HEK293 (cell line): ENCODE data around the gene EYA2.

Source experiments
- MYNN ChIP-seq: fragments of 450-650 bp; formaldehyde crosslinking; IDR thresholded peaks from 2 replicates; pipeline ENCODE4 v1.5.1; 2016; ENCODE audit warnings: missing biosample characterization, missing genetic modification characterization, borderline replicate concordance
- ZFP37 ChIP-seq: fragments of 450-650 bp; formaldehyde crosslinking; IDR thresholded peaks from 2 replicates; pipeline ENCODE4 v1.5.1; 2016; ENCODE audit warnings: missing biosample characterization, missing genetic modification characterization
- ZNF24 ChIP-seq: fragments of 450-650 bp; formaldehyde crosslinking; IDR thresholded peaks from 2 replicates; pipeline ENCODE4 v1.5.1; 2016; ENCODE audit warnings: missing biosample characterization, missing genetic modification characterization
- ZNF274 ChIP-seq, 2 experiments: fragments of 200-500 bp in 1 of 2; fragments of 450-650 bp in 1 of 2; sonication (Bioruptor generic) in 1 of 2; formaldehyde crosslinking in 1 of 2; IDR thresholded peaks; 2 replicates each; pipeline versions ENCODE4 v1.5.1 to v1.6.1; 2014 to 2016; ENCODE audit warnings: borderline replicate concordance in 1 of 2, inconsistent platforms in 1 of 2, low read length in 1 of 2, missing biosample characterization in 1 of 2, missing genetic modification characterization in 1 of 2
- ZNF311 ChIP-seq: fragments of 450-650 bp; formaldehyde crosslinking; IDR thresholded peaks from 2 replicates; pipeline ENCODE4 v1.5.1; 2017; ENCODE audit warnings: missing biosample characterization, missing genetic modification characterization, borderline replicate concordance
- ZNF514 ChIP-seq: fragments of 450-650 bp; formaldehyde crosslinking; IDR thresholded peaks from 2 replicates; pipeline ENCODE4 v1.5.1; 2016; ENCODE audit warnings: missing biosample characterization, missing genetic modification characterization
- TF ChIP-seq, protein P1 (sequence below): fragments of 450-650 bp; formaldehyde crosslinking; IDR thresholded peaks from 2 replicates; pipeline ENCODE4 v1.5.1; 2016; ENCODE audit warnings: missing biosample characterization, missing genetic modification characterization
- TF ChIP-seq, protein P2 (sequence below): fragments of 450-650 bp; formaldehyde crosslinking; IDR thresholded peaks from 2 replicates; pipeline ENCODE4 v1.5.1; 2017; ENCODE audit warnings: missing biosample characterization, missing genetic modification characterization
- TF ChIP-seq, protein P3 (sequence below): fragments of 450-650 bp; formaldehyde crosslinking; IDR thresholded peaks from 2 replicates; pipeline ENCODE4 v1.5.1; 2016; ENCODE audit warnings: missing biosample characterization, missing genetic modification characterization

DNA sequence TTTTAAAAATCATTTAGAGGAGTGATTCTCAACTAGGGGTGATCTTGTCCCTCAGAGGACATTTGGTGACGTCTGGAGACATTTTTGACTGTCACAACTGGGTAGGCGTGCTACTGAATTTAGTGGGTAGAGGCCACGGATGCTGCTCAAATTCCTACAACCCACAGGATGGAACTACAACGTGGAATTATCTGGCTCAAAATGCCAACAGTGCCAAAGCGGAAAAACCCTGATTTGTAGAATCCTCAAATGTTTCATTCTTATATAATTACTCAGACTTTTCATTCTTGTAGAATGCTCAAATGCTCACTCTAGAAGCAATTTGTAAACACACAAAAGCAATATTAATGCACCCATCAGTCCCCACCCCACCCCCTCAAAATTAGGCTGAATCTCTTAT is 232.1 kb downstream of the EYA2 start:
- TF ChIP-seq, protein P1, sequence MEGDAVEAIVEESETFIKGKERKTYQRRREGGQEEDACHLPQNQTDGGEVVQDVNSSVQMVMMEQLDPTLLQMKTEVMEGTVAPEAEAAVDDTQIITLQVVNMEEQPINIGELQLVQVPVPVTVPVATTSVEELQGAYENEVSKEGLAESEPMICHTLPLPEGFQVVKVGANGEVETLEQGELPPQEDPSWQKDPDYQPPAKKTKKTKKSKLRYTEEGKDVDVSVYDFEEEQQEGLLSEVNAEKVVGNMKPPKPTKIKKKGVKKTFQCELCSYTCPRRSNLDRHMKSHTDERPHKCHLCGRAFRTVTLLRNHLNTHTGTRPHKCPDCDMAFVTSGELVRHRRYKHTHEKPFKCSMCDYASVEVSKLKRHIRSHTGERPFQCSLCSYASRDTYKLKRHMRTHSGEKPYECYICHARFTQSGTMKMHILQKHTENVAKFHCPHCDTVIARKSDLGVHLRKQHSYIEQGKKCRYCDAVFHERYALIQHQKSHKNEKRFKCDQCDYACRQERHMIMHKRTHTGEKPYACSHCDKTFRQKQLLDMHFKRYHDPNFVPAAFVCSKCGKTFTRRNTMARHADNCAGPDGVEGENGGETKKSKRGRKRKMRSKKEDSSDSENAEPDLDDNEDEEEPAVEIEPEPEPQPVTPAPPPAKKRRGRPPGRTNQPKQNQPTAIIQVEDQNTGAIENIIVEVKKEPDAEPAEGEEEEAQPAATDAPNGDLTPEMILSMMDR (tag by site-specific recombination): no peak
- TF ChIP-seq ZNF274 (IDR thresholded peaks at IDR 0.05; ENCODE audit: low read length): no peak
- TF ChIP-seq ZNF274 (tag by site-specific recombination; IDR thresholded peaks at IDR 0.05; ENCODE audit: borderline replicate concordance): no peak
- TF ChIP-seq ZNF24 (tag by site-specific recombination): no peak
- no peak for TF ChIP-seq ZNF514 (tag by site-specific recombination)
- no peak for TF ChIP-seq ZNF311 (tag by site-specific recombination)
- TF ChIP-seq MYNN (tag by site-specific recombination): no peak
- TF ChIP-seq, protein P2, sequence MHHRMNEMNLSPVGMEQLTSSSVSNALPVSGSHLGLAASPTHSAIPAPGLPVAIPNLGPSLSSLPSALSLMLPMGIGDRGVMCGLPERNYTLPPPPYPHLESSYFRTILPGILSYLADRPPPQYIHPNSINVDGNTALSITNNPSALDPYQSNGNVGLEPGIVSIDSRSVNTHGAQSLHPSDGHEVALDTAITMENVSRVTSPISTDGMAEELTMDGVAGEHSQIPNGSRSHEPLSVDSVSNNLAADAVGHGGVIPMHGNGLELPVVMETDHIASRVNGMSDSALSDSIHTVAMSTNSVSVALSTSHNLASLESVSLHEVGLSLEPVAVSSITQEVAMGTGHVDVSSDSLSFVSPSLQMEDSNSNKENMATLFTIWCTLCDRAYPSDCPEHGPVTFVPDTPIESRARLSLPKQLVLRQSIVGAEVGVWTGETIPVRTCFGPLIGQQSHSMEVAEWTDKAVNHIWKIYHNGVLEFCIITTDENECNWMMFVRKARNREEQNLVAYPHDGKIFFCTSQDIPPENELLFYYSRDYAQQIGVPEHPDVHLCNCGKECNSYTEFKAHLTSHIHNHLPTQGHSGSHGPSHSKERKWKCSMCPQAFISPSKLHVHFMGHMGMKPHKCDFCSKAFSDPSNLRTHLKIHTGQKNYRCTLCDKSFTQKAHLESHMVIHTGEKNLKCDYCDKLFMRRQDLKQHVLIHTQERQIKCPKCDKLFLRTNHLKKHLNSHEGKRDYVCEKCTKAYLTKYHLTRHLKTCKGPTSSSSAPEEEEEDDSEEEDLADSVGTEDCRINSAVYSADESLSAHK (tag by site-specific recombination): no peak
- TF ChIP-seq, protein P3, sequence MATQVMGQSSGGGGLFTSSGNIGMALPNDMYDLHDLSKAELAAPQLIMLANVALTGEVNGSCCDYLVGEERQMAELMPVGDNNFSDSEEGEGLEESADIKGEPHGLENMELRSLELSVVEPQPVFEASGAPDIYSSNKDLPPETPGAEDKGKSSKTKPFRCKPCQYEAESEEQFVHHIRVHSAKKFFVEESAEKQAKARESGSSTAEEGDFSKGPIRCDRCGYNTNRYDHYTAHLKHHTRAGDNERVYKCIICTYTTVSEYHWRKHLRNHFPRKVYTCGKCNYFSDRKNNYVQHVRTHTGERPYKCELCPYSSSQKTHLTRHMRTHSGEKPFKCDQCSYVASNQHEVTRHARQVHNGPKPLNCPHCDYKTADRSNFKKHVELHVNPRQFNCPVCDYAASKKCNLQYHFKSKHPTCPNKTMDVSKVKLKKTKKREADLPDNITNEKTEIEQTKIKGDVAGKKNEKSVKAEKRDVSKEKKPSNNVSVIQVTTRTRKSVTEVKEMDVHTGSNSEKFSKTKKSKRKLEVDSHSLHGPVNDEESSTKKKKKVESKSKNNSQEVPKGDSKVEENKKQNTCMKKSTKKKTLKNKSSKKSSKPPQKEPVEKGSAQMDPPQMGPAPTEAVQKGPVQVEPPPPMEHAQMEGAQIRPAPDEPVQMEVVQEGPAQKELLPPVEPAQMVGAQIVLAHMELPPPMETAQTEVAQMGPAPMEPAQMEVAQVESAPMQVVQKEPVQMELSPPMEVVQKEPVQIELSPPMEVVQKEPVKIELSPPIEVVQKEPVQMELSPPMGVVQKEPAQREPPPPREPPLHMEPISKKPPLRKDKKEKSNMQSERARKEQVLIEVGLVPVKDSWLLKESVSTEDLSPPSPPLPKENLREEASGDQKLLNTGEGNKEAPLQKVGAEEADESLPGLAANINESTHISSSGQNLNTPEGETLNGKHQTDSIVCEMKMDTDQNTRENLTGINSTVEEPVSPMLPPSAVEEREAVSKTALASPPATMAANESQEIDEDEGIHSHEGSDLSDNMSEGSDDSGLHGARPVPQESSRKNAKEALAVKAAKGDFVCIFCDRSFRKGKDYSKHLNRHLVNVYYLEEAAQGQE: no peak
- TF ChIP-seq ZFP37 (tag by site-specific recombination): no peak
